HEK293 (cell line): Measurements from ENCODE around the gene USO1.

Source experiments
- CTCF ChIA-PET: fragments of 350-600 bp; formaldehyde crosslinking; extraction: SDS; loops from one replicate; lab custom pipeline; 2021; ENCODE audit warnings: antibody characterized with exemption; lab: Yijun Ruan, JAX
- POLR2A ChIA-PET: fragments of 300-600 bp; formaldehyde crosslinking; extraction: SDS; loops from one replicate; lab custom pipeline; 2020; ENCODE audit warnings: antibody characterized with exemption, inconsistent platforms; lab: Yijun Ruan, JAX
- H3K27ac ChIP-seq: fragments of 200-500 bp; sonication (Bioruptor generic); 2 replicates; pipeline ENCODE4 v1.5.1; 2014; ENCODE audit warnings: low read depth, low read length, control low read depth, inconsistent platforms; ENCODE audit errors: extremely low read depth
- H3K36me3 ChIP-seq, 2 experiments: fragments of 200-500 bp in 1 of 2; sonication (Bioruptor generic) in 1 of 2; 1 replicate in 1 of 2; 2 replicates in 1 of 2; pipeline ENCODE4 v1.5.1; 2014 to 2017; ENCODE audit warnings: inconsistent platforms in 2 of 2, low read length in 2 of 2; ENCODE audit not compliant: control insufficient read depth in 2 of 2, insufficient read depth in 1 of 2
- H3K4me1 ChIP-seq: fragments of 200-500 bp; sonication (Bioruptor generic); 2 replicates; pipeline ENCODE4 v1.5.1; 2014; ENCODE audit warnings: mild to moderate bottlenecking, low read length, inconsistent platforms; ENCODE audit not compliant: control insufficient read depth, insufficient read depth
- H3K4me3 ChIP-seq: 2 replicates; pipeline ENCODE4 v1.5.1; 2011; ENCODE audit warnings: low read depth, mild to moderate bottlenecking, control low read depth, low read length, moderate library complexity
- H3K9me3 ChIP-seq: fragments of 200-500 bp; sonication (Bioruptor generic); 2 replicates; pipeline ENCODE4 v1.5.1; 2014; ENCODE audit warnings: low read depth, low read length, inconsistent platforms; ENCODE audit not compliant: control insufficient read depth, insufficient read depth
- BCL11B ChIP-seq: fragments of 450-650 bp; formaldehyde crosslinking; IDR thresholded peaks from 2 replicates; pipeline ENCODE4 v1.5.1; 2016; ENCODE audit warnings: low read depth, missing biosample characterization, missing genetic modification characterization
- BCL6B ChIP-seq: fragments of 450-650 bp; formaldehyde crosslinking; IDR thresholded peaks from 2 replicates; pipeline ENCODE4 v1.5.1; 2017; ENCODE audit warnings: missing biosample characterization, missing genetic modification characterization
- INSM2 ChIP-seq: fragments of 450-650 bp; formaldehyde crosslinking; IDR thresholded peaks from 2 replicates; pipeline ENCODE4 v1.5.1; 2016; ENCODE audit warnings: missing biosample characterization, missing genetic modification characterization
- KLF10 ChIP-seq: fragments of 450-650 bp; IDR thresholded peaks from 2 replicates; pipeline ENCODE4 v1.5.1; 2018; ENCODE audit warnings: missing biosample characterization, mild to moderate bottlenecking, missing genetic modification characterization
- TSHZ1 ChIP-seq: fragments of 450-650 bp; formaldehyde crosslinking; IDR thresholded peaks from 2 replicates; pipeline ENCODE4 v1.5.1; 2016; ENCODE audit warnings: missing biosample characterization, missing genetic modification characterization, borderline replicate concordance
- WT1 ChIP-seq: fragments of 450-650 bp; formaldehyde crosslinking; IDR thresholded peaks from 2 replicates; pipeline ENCODE4 v1.5.1; 2016; ENCODE audit warnings: missing biosample characterization, missing genetic modification characterization
- ZBTB21 ChIP-seq: fragments of 450-650 bp; formaldehyde crosslinking; IDR thresholded peaks from 2 replicates; pipeline ENCODE4 v1.5.1; 2017; ENCODE audit warnings: missing biosample characterization, missing genetic modification characterization
- ZNF121 ChIP-seq: fragments of 450-650 bp; formaldehyde crosslinking; IDR thresholded peaks from 2 replicates; pipeline ENCODE4 v1.5.1; 2016; ENCODE audit warnings: missing biosample characterization, missing genetic modification characterization
- ZNF148 ChIP-seq: fragments of 450-650 bp; formaldehyde crosslinking; IDR thresholded peaks from 2 replicates; pipeline ENCODE4 v1.5.0; 2017; ENCODE audit warnings: missing biosample characterization, missing genetic modification characterization, borderline replicate concordance
- ZNF19 ChIP-seq: fragments of 450-650 bp; formaldehyde crosslinking; IDR thresholded peaks from 2 replicates; pipeline ENCODE4; 2016; ENCODE audit warnings: missing biosample characterization, missing genetic modification characterization, low read depth
- ZNF202 ChIP-seq: fragments of 450-650 bp; formaldehyde crosslinking; IDR thresholded peaks from 2 replicates; pipeline ENCODE4 v1.5.1; 2016; ENCODE audit warnings: missing biosample characterization, missing genetic modification characterization, borderline replicate concordance
- ZNF24 ChIP-seq: fragments of 450-650 bp; formaldehyde crosslinking; IDR thresholded peaks from 2 replicates; pipeline ENCODE4 v1.5.1; 2016; ENCODE audit warnings: missing biosample characterization, missing genetic modification characterization
- ZNF48 ChIP-seq: fragments of 450-650 bp; formaldehyde crosslinking; IDR thresholded peaks from 2 replicates; pipeline ENCODE4 v1.5.1; 2016; ENCODE audit warnings: missing biosample characterization, missing genetic modification characterization
- ZNF501 ChIP-seq: fragments of 450-650 bp; formaldehyde crosslinking; IDR thresholded peaks from 2 replicates; pipeline ENCODE4 v1.5.1; 2016; ENCODE audit warnings: missing biosample characterization, missing genetic modification characterization
- ZNF555 ChIP-seq: fragments of 450-650 bp; formaldehyde crosslinking; conservative IDR thresholded peaks from 2 replicates; pipeline ENCODE4 v1.5.1; 2017; ENCODE audit warnings: missing biosample characterization, mild to moderate bottlenecking, missing genetic modification characterization, inconsistent platforms
- ZNF585B ChIP-seq: fragments of 450-650 bp; formaldehyde crosslinking; IDR thresholded peaks from 2 replicates; pipeline ENCODE4 v1.5.1; 2016; ENCODE audit warnings: missing biosample characterization, missing genetic modification characterization
- ZNF623 ChIP-seq: fragments of 450-650 bp; formaldehyde crosslinking; IDR thresholded peaks from 2 replicates; pipeline ENCODE4 v1.5.1; 2016; ENCODE audit warnings: missing biosample characterization, missing genetic modification characterization
- ZNF658 ChIP-seq: fragments of 450-650 bp; formaldehyde crosslinking; IDR thresholded peaks from 2 replicates; pipeline ENCODE4; 2016; ENCODE audit warnings: missing biosample characterization, missing genetic modification characterization
- ZSCAN30 ChIP-seq: fragments of 450-650 bp; IDR thresholded peaks from 2 replicates; pipeline ENCODE4 v1.5.1; 2018; ENCODE audit warnings: missing biosample characterization, mild to moderate bottlenecking, missing genetic modification characterization, moderate library complexity

USO1 gene

GRCh38 chr4:75735525-75735924 is 11.1 kb downstream of the USO1 start:
- CTCF ChIA-PET: no interaction called here
- no peak overlapping the region for H3K4me3 ChIP-seq
- no peak overlapping the region for H3K27ac ChIP-seq
- H3K4me1 ChIP-seq: no peaks in the 10 kb centered on the region
- H3K36me3 ChIP-seq: no peaks in the 10 kb centered on the region
- TF ChIP-seq ZNF48 (tag by site-specific recombination): no peak
- 0 out of 2 replicates have a peak, but pooled peaks have one; percentile 34 for TF ChIP-seq ZNF121 (tag by site-specific recombination)
- TF ChIP-seq, all 188 proteins: peak for 1
- no peaks in the 10 kb centered on the region for H3K9me3 ChIP-seq
- POLR2A ChIA-PET: interaction anchor here (0.8 kb wide), 1 partner anchor 113 kb away, joined by 5 read pairs; no protein-coding TSS in a partner anchor

GRCh38 chr4:75736862-75737261 is 12.5 kb downstream of the USO1 start:
- Histone ChIP-seq H3K27ac (no peak overlapping the region), H3K36me3 (no peaks in the 10 kb centered on the region), H3K4me3 (no peak overlapping the region), H3K9me3 (no peaks in the 10 kb centered on the region), H3K4me1 (no peaks in the 10 kb centered on the region)
- TF ChIP-seq TSHZ1 (tag by site-specific recombination) (no peak), ZNF555 (no peak), BCL6B (tag by site-specific recombination) (no peak), BCL11B (tag by site-specific recombination) (no peak), ZNF19 (tag by site-specific recombination) (no peak), ZNF585B (tag by site-specific recombination) (no peak), ZNF202 (no peak), ZSCAN30 (tag by site-specific recombination) (no peak), ZNF623 (tag by site-specific recombination) (no peak), ZBTB21 (tag by site-specific recombination) (no peak), ZNF501 (no peak), ZNF24 (tag by site-specific recombination) (no peak), WT1 (tag by site-specific recombination) (no peak), INSM2 (tag by site-specific recombination) (no peak), ZNF148 (no peak), ZNF658 (no peak), KLF10 (no peak)
- ChIA-PET CTCF (no interaction called here), POLR2A (interaction anchor here (0.6 kb wide), 1 partner anchor 13 kb away, joined by 3 read pairs; the partner anchor contains the start of gene USO1)
